Measurements from ENCODE around the gene FAM50B. TPM values are rescaled to one million over a fixed set of nuclear protein-coding genes. Genes with fewer than 3 reads are reported as not detected.

Gene FAM50B
- total RNA-seq, 2 experiments from 2014 or later = 2.7 to 2.8 TPM

- H3K4me3 Mint-ChIP-seq = no peak overlapping the region
- DNase-seq = no peak
- no peak overlapping the region for H3K4me3 ChIP-seq (ENCODE audit: low read length)
- TF ChIP-seq, protein P1, sequence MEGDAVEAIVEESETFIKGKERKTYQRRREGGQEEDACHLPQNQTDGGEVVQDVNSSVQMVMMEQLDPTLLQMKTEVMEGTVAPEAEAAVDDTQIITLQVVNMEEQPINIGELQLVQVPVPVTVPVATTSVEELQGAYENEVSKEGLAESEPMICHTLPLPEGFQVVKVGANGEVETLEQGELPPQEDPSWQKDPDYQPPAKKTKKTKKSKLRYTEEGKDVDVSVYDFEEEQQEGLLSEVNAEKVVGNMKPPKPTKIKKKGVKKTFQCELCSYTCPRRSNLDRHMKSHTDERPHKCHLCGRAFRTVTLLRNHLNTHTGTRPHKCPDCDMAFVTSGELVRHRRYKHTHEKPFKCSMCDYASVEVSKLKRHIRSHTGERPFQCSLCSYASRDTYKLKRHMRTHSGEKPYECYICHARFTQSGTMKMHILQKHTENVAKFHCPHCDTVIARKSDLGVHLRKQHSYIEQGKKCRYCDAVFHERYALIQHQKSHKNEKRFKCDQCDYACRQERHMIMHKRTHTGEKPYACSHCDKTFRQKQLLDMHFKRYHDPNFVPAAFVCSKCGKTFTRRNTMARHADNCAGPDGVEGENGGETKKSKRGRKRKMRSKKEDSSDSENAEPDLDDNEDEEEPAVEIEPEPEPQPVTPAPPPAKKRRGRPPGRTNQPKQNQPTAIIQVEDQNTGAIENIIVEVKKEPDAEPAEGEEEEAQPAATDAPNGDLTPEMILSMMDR (IDR thresholded peaks at IDR 0.05) = no peak
- H3K27ac Mint-ChIP-seq = no peak overlapping the region
- no peaks in the 10 kb centered on the region for H3K9me3 Mint-ChIP-seq
- no peaks in the 10 kb centered on the region for H3K4me1 Mint-ChIP-seq (ENCODE audit: low read depth)
- H3K27ac ChIP-seq (ENCODE audit: low read depth in 1 of 2, low read length in 2 of 2) = no peak overlapping the region
- ChIA-PET CTCF (no interaction called here), POLR2A (no interaction called here)
- H3K27me3 Mint-ChIP-seq = no peaks in the 10 kb centered on the region
- H3K27me3 ChIP-seq (ENCODE audit: control insufficient read depth in 1 of 2, insufficient read depth in 2 of 2, low read length in 2 of 2) = no peaks in the 10 kb centered on the region
- H3K36me3 Mint-ChIP-seq (ENCODE audit: low read depth) = no peaks in the 10 kb centered on the region
- no peaks in the 10 kb centered on the region for H3K4me1 ChIP-seq (ENCODE audit: insufficient read depth, low read length)
- no peaks in the 10 kb centered on the region for H3K9me3 ChIP-seq (ENCODE audit: control insufficient read depth in 1 of 2, insufficient read depth in 1 of 2, low read length in 2 of 2)
- ATAC-seq (ENCODE audit: poor library complexity) = no peak
- no peaks in the 10 kb centered on the region for H3K36me3 ChIP-seq (ENCODE audit: insufficient read depth, low read length)
- intact Hi-C loops (cut with DNase I, micrococcal nuclease) = no loop called here
Observed at GRCh38 chr6:3823671-3824070, 25.5 kb upstream of the FAM50B start.

- Histone ChIP-seq H3K4me1 (ENCODE audit: insufficient read depth, low read length) (no peaks in the 10 kb centered on the region), H3K9me3 (ENCODE audit: control insufficient read depth in 1 of 2, insufficient read depth in 1 of 2, low read length in 2 of 2) (no peaks in the 10 kb centered on the region), H3K27ac (ENCODE audit: low read depth in 1 of 2, low read length in 2 of 2) (no peak overlapping the region), H3K36me3 (ENCODE audit: insufficient read depth, low read length) (no peaks in the 10 kb centered on the region), H3K27me3 (ENCODE audit: control insufficient read depth in 1 of 2, insufficient read depth in 2 of 2, low read length in 2 of 2) (no peaks in the 10 kb centered on the region), H3K4me3 (ENCODE audit: low read length) (no peak overlapping the region)
- no peak overlapping the region for H3K27ac Mint-ChIP-seq
- H3K36me3 Mint-ChIP-seq (ENCODE audit: low read depth) = no peaks in the 10 kb centered on the region
- intact Hi-C loops (cut with DNase I, micrococcal nuclease) = no loop called here
- TF ChIP-seq, protein P1 (IDR thresholded peaks at IDR 0.05) = no peak
- ChIA-PET CTCF (no interaction called here), POLR2A (no interaction called here)
- H3K27me3 Mint-ChIP-seq = no peaks in the 10 kb centered on the region
- no peaks in the 10 kb centered on the region for H3K9me3 Mint-ChIP-seq
- no peak for DNase-seq
- ATAC-seq (ENCODE audit: poor library complexity) = no peak
- H3K4me1 Mint-ChIP-seq (ENCODE audit: low read depth) = no peaks in the 10 kb centered on the region
- H3K4me3 Mint-ChIP-seq = no peak overlapping the region
Observed at GRCh38 chr6:3825331-3825831, 23.8 kb upstream of the FAM50B start.

DNA sequence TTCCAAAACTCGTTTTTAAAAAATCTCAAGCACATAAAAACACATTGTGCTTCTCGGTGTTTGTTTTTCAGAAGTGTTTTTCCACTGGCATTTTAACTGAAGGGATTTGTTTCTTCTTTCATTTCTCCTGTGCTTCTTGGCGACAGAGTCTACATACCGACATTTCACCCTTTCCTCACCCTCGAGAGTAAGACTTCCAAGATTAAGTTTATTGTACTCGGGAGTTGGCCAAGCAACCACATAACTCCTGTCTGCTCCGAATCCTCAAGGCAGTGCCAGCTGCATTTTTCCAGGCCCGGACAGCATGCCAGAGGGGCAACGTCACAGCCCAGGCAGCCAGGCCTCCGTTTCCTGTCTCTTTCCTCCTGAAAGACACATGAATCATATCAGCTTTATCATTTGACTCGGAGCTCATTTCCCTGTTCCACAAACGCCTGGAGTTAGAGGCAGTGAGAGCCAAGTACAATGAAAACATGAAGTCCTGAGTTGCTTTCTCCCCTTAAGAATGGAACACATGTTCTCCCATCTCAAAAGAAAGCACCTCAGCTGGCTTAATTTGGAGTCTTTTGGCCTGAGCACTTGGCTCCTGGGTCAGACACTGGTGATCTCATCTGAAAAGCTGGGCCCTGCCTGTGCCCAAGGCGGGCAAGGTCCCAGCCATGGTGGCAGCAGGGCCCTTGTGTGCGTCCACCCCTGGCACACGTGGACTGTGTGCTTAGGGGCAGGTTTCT is 23.2 kb upstream of the FAM50B start:
- H3K36me3 ChIP-seq (ENCODE audit: insufficient read depth, low read length) = no peaks in the 10 kb centered on the region
- Mint-ChIP-seq H3K9me3 (no peaks in the 10 kb centered on the region), H3K36me3 (ENCODE audit: low read depth) (no peaks in the 10 kb centered on the region), H3K27me3 (no peaks in the 10 kb centered on the region), H3K4me3 (no peak overlapping the region), H3K27ac (no peak overlapping the region), H3K4me1 (ENCODE audit: low read depth) (no peaks in the 10 kb centered on the region)
- ChIA-PET CTCF (no interaction called here), POLR2A (no interaction called here)
- ATAC-seq (ENCODE audit: poor library complexity) (no peak), DNase-seq (no peak)
- TF ChIP-seq, protein P1 (IDR thresholded peaks at IDR 0.05) = no peak
- H3K4me1 ChIP-seq (ENCODE audit: insufficient read depth, low read length) = no peaks in the 10 kb centered on the region
- no peak overlapping the region for H3K27ac ChIP-seq (ENCODE audit: low read depth in 1 of 2, low read length in 2 of 2)
- H3K27me3 ChIP-seq (ENCODE audit: control insufficient read depth in 1 of 2, insufficient read depth in 2 of 2, low read length in 2 of 2) = no peaks in the 10 kb centered on the region
- no peaks in the 10 kb centered on the region for H3K9me3 ChIP-seq (ENCODE audit: control insufficient read depth in 1 of 2, insufficient read depth in 1 of 2, low read length in 2 of 2)
- no peak overlapping the region for H3K4me3 ChIP-seq (ENCODE audit: low read length)
- intact Hi-C loops (cut with DNase I, micrococcal nuclease) = no loop called here
